ENCODE measurements around the gene PHF23. TPM values are rescaled to one million over a fixed set of nuclear protein-coding genes. Genes with fewer than 3 reads are reported as not detected.

The PHF23 gene
- total RNA-seq, 1 donor from 2014 or later, result 78.0 TPM

DNA sequence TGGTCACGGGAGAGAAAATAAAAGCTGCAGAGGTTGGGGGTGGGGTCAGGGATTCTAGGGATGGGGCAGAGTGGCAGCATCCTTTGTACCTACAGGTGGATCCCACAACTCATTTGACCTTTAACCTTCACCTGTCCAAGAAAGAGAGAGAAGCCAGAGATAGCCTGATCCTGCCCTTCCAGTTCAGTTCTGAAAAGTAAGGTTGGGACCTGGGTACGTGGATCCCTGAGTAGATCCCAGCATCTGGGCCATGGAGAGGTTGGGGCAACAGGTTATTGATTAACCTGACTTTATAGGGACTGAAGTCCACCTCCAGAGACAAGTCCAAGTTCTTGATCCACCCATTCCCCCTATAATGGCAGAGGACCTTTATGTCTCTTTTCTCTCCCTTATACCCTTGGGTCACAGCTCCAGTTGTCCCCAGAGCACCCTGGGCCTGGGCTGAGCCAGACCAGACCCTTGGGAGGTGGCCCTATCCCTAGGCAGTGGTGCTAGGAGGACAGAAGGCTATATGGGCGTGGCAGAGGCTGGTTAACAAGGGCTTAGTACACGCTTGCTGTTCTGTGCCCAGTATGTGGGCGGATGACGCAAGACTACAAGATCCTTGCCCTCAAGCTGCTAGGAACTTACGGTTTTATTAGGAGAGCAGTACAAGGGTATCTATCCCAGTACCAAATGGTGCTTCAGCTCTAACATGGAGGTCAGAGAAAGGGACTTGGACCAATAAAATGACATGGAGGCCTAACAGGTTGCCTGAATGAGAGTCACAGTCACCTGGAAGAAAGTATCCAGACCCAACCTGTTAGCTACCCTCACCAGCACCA is 19.7 kb upstream of the PHF23 start:
- peaks cover 14% of the 10 kb centered on the region for H3K27me3 Mint-ChIP-seq (ENCODE audit: low read depth, unreplicated experiment)
- peaks cover 3% of the 10 kb centered on the region for H3K79me2 ChIP-seq (ENCODE audit: insufficient read depth, low read length)
- no peak overlapping the region for H3K4me2 ChIP-seq (ENCODE audit: low read length)
- no peak overlapping the region for H3K27ac ChIP-seq (ENCODE audit: low read depth, low read length)
- H3K27ac Mint-ChIP-seq (ENCODE audit: unreplicated experiment), result no peak overlapping the region
- peaks cover 11% of the 10 kb centered on the region for H3K36me3 ChIP-seq (ENCODE audit: insufficient read depth, low read length)
- no peak for DNase-seq (ENCODE audit: low read depth)
- no peak overlapping the region for H3K9ac ChIP-seq (ENCODE audit: low read length)
- FAIRE-seq, result no peak
- H3K9me3 Mint-ChIP-seq (ENCODE audit: unreplicated experiment), result no peaks in the 10 kb centered on the region
- peaks cover 15% of the 10 kb centered on the region for H3K36me3 Mint-ChIP-seq (ENCODE audit: low read depth, unreplicated experiment)
- H3K4me3 ChIP-seq (ENCODE audit: insufficient read depth, low read depth, low read length), result no peak overlapping the region
- H3K4me1 ChIP-seq (ENCODE audit: insufficient read depth, low read length), result peaks cover 12% of the 10 kb centered on the region
- no peak overlapping the region for H2AFZ ChIP-seq (ENCODE audit: low read depth, low read length)
- H3K27me3 ChIP-seq (ENCODE audit: insufficient read depth, low read length), result peaks cover 14% of the 10 kb centered on the region
- H4K20me1 ChIP-seq (ENCODE audit: insufficient read depth, low read length), result no peaks in the 10 kb centered on the region
- peaks cover 2% of the 10 kb centered on the region for H3K4me1 Mint-ChIP-seq (ENCODE audit: low read depth, unreplicated experiment)
- no peaks in the 10 kb centered on the region for H3K9me3 ChIP-seq (ENCODE audit: insufficient read depth, low read depth, low read length)
- H3K4me3 Mint-ChIP-seq (ENCODE audit: unreplicated experiment), result no peak overlapping the region
- TF ChIP-seq, protein P1, sequence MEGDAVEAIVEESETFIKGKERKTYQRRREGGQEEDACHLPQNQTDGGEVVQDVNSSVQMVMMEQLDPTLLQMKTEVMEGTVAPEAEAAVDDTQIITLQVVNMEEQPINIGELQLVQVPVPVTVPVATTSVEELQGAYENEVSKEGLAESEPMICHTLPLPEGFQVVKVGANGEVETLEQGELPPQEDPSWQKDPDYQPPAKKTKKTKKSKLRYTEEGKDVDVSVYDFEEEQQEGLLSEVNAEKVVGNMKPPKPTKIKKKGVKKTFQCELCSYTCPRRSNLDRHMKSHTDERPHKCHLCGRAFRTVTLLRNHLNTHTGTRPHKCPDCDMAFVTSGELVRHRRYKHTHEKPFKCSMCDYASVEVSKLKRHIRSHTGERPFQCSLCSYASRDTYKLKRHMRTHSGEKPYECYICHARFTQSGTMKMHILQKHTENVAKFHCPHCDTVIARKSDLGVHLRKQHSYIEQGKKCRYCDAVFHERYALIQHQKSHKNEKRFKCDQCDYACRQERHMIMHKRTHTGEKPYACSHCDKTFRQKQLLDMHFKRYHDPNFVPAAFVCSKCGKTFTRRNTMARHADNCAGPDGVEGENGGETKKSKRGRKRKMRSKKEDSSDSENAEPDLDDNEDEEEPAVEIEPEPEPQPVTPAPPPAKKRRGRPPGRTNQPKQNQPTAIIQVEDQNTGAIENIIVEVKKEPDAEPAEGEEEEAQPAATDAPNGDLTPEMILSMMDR (IDR thresholded peaks at IDR 0.05; ENCODE audit: insufficient read depth, low read depth, low read length), result no peak
- no peak for TF ChIP-seq EZH2 (IDR thresholded peaks at IDR 0.05; ENCODE audit: insufficient read depth, low read length)

DNA sequence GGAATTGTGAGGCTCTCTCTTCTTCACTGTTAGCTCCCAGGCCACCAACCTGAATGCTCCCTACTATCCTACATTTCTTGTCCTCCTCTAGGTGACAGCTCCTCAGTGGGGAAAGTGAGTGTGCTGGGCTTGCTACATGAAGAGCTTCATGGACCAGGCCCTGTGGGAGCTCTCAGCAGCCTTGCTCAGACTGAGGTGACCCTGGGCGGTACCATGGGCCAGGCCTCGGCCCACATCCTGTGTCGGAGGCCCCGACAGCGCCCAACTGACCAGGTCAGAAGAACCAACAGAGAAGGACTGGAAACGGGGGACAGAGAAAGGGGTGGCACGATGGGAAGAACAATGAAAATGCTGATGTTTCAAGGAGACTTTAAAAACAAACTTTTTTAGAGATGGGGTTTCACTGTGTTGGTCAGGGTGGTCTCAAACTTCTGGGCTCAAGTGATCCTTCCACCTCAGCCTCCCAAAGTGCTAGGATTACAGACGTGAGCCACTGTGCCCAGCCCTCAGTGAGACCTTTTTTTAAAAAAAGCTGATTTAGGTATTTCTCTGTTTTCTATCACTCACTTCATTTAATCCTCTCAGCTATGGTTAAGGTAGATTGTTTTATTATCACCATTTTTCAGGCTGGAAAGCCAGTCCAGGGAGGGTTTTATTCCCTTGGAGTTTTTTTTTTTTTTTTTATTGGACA is 17.7 kb upstream of the PHF23 start:
- no peak for DNase-seq (ENCODE audit: low read depth)
- H3K79me2 ChIP-seq (ENCODE audit: insufficient read depth, low read length), result peaks cover 16% of the 10 kb centered on the region
- peaks cover 15% of the 10 kb centered on the region for H3K36me3 Mint-ChIP-seq (ENCODE audit: low read depth, unreplicated experiment)
- no peak overlapping the region for H3K4me3 ChIP-seq (ENCODE audit: insufficient read depth, low read depth, low read length)
- H3K27me3 ChIP-seq (ENCODE audit: insufficient read depth, low read length), result peaks cover 3% of the 10 kb centered on the region
- H4K20me1 ChIP-seq (ENCODE audit: insufficient read depth, low read length), result no peaks in the 10 kb centered on the region
- no peak overlapping the region for H3K4me2 ChIP-seq (ENCODE audit: low read length)
- TF ChIP-seq, protein P1 (IDR thresholded peaks at IDR 0.05; ENCODE audit: insufficient read depth, low read depth, low read length), result no peak
- TF ChIP-seq EZH2 (IDR thresholded peaks at IDR 0.05; ENCODE audit: insufficient read depth, low read length), result no peak
- peaks cover 10% of the 10 kb centered on the region for H3K4me1 ChIP-seq (ENCODE audit: insufficient read depth, low read length)
- no peak overlapping the region for H3K4me3 Mint-ChIP-seq (ENCODE audit: unreplicated experiment)
- FAIRE-seq, result no peak
- H3K27me3 Mint-ChIP-seq (ENCODE audit: low read depth, unreplicated experiment), result peaks cover 2% of the 10 kb centered on the region
- H3K9me3 ChIP-seq (ENCODE audit: insufficient read depth, low read depth, low read length), result no peaks in the 10 kb centered on the region
- no peak overlapping the region for H3K9ac ChIP-seq (ENCODE audit: low read length)
- H3K9me3 Mint-ChIP-seq (ENCODE audit: unreplicated experiment), result no peaks in the 10 kb centered on the region
- no peak overlapping the region for H2AFZ ChIP-seq (ENCODE audit: low read depth, low read length)
- H3K27ac ChIP-seq (ENCODE audit: low read depth, low read length), result no peak overlapping the region
- H3K27ac Mint-ChIP-seq (ENCODE audit: unreplicated experiment), result no peak overlapping the region
- H3K4me1 Mint-ChIP-seq (ENCODE audit: low read depth, unreplicated experiment), result peaks cover 10% of the 10 kb centered on the region
- peaks cover 11% of the 10 kb centered on the region for H3K36me3 ChIP-seq (ENCODE audit: insufficient read depth, low read length)
